Activated T-cell treated with anti-CD3 and anti-CD28 coated beads, Interleukin-2, amount 50 U/mL, for 72 hours (primary cell): ENCODE measurements around the gene LRRC41. TPM values are rescaled to one million over a fixed set of nuclear protein-coding genes. Genes with fewer than 3 reads are reported as not detected.
"Not testable (repeated sequence)": the region's sequence is repeated elsewhere in the genome, so short reads cannot be mapped to it uniquely, and the experiment has no call there.

Experiments
- ATAC-seq, 2 donors: fragments of 150-1000 bp; cut with Tn5 transposase; replicated peaks in 1 of 2; 2 replicates each; pipeline ENCODE4 v1.10.0; 2021; ENCODE audit warnings: moderate library complexity in 2 of 2, mild to moderate bottlenecking in 1 of 2
- DNase-seq, 2 donors: peaks; one replicate each; pipeline ENCODE4 v3.0.0; 2021 to 2022; ENCODE audit warnings: mixed read lengths in 1 of 2
- H3K27ac Mint-ChIP-seq: one replicate; pipeline ENCODE4 v1.8.0; 2022; ENCODE audit warnings: mild to moderate bottlenecking, moderate library complexity, mixed read lengths
- H3K27me3 Mint-ChIP-seq: one replicate; pipeline ENCODE4 v1.8.0; 2022; ENCODE audit warnings: low read depth, mixed read lengths
- H3K36me3 Mint-ChIP-seq, 2 donors: one replicate each; pipeline ENCODE4 v1.8.0; 2022; ENCODE audit warnings: mixed read lengths in 2 of 2, mild to moderate bottlenecking in 1 of 2; ENCODE audit not compliant: insufficient read depth in 2 of 2
- H3K4me1 Mint-ChIP-seq: one replicate; pipeline ENCODE4 v1.8.0; 2022; ENCODE audit warnings: low read depth, mixed read lengths
- H3K4me3 Mint-ChIP-seq, 2 donors: one replicate each; pipeline ENCODE4 v1.8.0; 2022; ENCODE audit warnings: mild to moderate bottlenecking in 2 of 2, mixed read lengths in 2 of 2, moderate library complexity in 2 of 2
- H3K9me3 Mint-ChIP-seq, 2 donors: one replicate each; pipeline ENCODE4 v1.8.0; 2022; ENCODE audit warnings: mixed read lengths in 2 of 2
- total RNA-seq, 2 donors: library from RNA; stranded (reverse); gene quantifications; one replicate each; pipeline ENCODE4 v1.2.3, GENCODE V29; 2022

Gene LRRC41
- total RNA-seq, 2 donors from 2014 or later: 47.7 to 53.4 TPM

GRCh38 chr1:46238865-46239264, 64.6 kb downstream of the LRRC41 start:
- H3K4me3 Mint-ChIP-seq, H3K9me3 Mint-ChIP-seq, H3K36me3 Mint-ChIP-seq, H3K4me1 Mint-ChIP-seq, ATAC-seq, H3K27ac Mint-ChIP-seq, H3K27me3 Mint-ChIP-seq, DNase-seq: not testable (repeated sequence)

DNA sequence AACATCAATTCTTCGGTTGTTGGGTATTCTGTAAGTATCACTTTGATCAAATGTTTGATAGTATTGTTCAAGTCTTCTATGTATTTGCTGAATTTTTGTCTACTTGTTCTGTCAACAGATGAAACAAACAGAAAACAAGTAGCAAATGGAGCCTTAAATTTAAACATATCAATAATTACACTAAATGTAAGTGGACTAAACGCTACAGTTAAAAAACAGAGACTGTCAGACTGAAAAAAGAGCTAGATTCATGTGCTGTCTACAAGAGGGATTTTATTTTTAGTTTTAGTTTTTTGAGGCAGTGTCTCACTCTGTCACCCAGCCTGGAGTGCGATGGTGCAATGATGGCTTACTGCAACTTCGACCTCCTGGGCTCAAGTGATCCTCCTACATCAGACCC, 66.5 kb downstream of the LRRC41 start:
- ATAC-seq: no peak
- no peaks in the 10 kb centered on the region for H3K4me1 Mint-ChIP-seq
- peaks cover 1 to 9% of the 10 kb centered on the region in 2 donors for H3K36me3 Mint-ChIP-seq

GRCh38 chr1:46231231-46231630, 72.2 kb downstream of the LRRC41 start:
- H3K4me3 Mint-ChIP-seq, DNase-seq, H3K9me3 Mint-ChIP-seq, H3K4me1 Mint-ChIP-seq, ATAC-seq, H3K27ac Mint-ChIP-seq, H3K27me3 Mint-ChIP-seq, H3K36me3 Mint-ChIP-seq: not testable (repeated sequence)

More for the DNA sequence above, 66.5 kb downstream of the LRRC41 start:
- Mint-ChIP-seq H3K4me3 (no peak overlapping the region), H3K27me3 (no peaks in the 10 kb centered on the region), H3K27ac (no peak overlapping the region), H3K9me3 (peaks cover 0 to 4% of the 10 kb centered on the region in 2 donors)
- no peak for DNase-seq

Other genes with a start within 250 kb of the LRRC41 start
- under 1 TPM; 0.89 to 0.93 TPM for gene PIK3R3, start 171.0 kb downstream of the LRRC41 start, total RNA-seq
- gene TSPAN1, start 128.5 kb downstream of the LRRC41 start, total RNA-seq: under 1 TPM; 0.30 to 0.34 TPM
- gene P3R3URF, start 127.1 kb downstream of the LRRC41 start, total RNA-seq: not detected
- gene POMGNT1, start 105.2 kb downstream of the LRRC41 start, total RNA-seq: 10 to 100 TPM; 30.8 to 35.5 TPM
- under 1 TPM in 1 of 2 donors, not detected in 1; 0.21 TPM for gene LURAP1, start 100.3 kb downstream of the LRRC41 start, total RNA-seq
- 10 to 100 TPM; 33.1 to 34.9 TPM for gene RAD54L, start 55.9 kb downstream of the LRRC41 start, total RNA-seq
- 100 to 1,000 TPM; 287 to 303 TPM for gene UQCRH, start 82 bp upstream of the LRRC41 start, total RNA-seq
- 10 to 100 TPM; 42.4 to 42.9 TPM for gene NSUN4, start 37.2 kb upstream of the LRRC41 start, total RNA-seq
- 1 to 10 TPM; 5.1 to 8.8 TPM for gene FAAH, start 90.7 kb upstream of the LRRC41 start, total RNA-seq
- gene DMBX1, start 186.2 kb upstream of the LRRC41 start, total RNA-seq: under 1 TPM in 1 of 2 donors, not detected in 1; 0.37 TPM
- not detected for gene KNCN, start 248.0 kb upstream of the LRRC41 start, total RNA-seq